ENCODE measurements around the gene PABPN1. TPM values are rescaled to one million over a fixed set of nuclear protein-coding genes. Genes with fewer than 3 reads are reported as not detected.

The PABPN1 gene
- total RNA-seq, 1 donor from 2014 or later = 337 TPM

GRCh38 chr14:23365036-23365731 lies 43.9 kb downstream of the PABPN1 start, which contains the start of gene EFS:
EFS (minus strand) TSS chr14:23365172; CDS start chr14:23365025, 147 bp downstream.
- Mint-ChIP-seq H3K9me3 (no peaks in the 10 kb centered on the region), H3K27me3 (peaks cover 11% of the 10 kb centered on the region), H3K27ac (peak within 1 kb of the TSS; percentile 96), H3K4me3 (peak within 1 kb of the TSS; percentile 96), H3K36me3 (peaks cover 10% of the 10 kb centered on the region), H3K4me1 (ENCODE audit: unreplicated experiment) (peaks cover 29% of the 10 kb centered on the region)
- no peak for TF ChIP-seq CTCF (conservative IDR thresholded peaks at IDR 0.05)
- no peak for DNase-seq (ENCODE audit: extremely low spot score, unreplicated experiment)

GRCh38 chr14:23365732-23366425 lies 44.6 kb downstream of the PABPN1 start:
- H3K36me3 Mint-ChIP-seq = peaks cover 8% of the 10 kb centered on the region
- DNase-seq (ENCODE audit: extremely low spot score, unreplicated experiment) = no peak
- no peaks in the 10 kb centered on the region for H3K9me3 Mint-ChIP-seq
- no peak for TF ChIP-seq CTCF (conservative IDR thresholded peaks at IDR 0.05)
- peaks cover 11% of the 10 kb centered on the region for H3K27me3 Mint-ChIP-seq
- H3K27ac Mint-ChIP-seq = peak overlapping the region; percentile 83
- H3K4me3 Mint-ChIP-seq = peak overlapping the region; percentile 86
- peaks cover 28% of the 10 kb centered on the region for H3K4me1 Mint-ChIP-seq (ENCODE audit: unreplicated experiment)

- H3K27ac Mint-ChIP-seq = peak overlapping the region; percentile 83
- peaks cover 12% of the 10 kb centered on the region for H3K27me3 Mint-ChIP-seq
- H3K36me3 Mint-ChIP-seq = peaks cover 4% of the 10 kb centered on the region
- peak; percentile 88 for DNase-seq (ENCODE audit: extremely low spot score, unreplicated experiment)
- peaks cover 23% of the 10 kb centered on the region for H3K4me1 Mint-ChIP-seq (ENCODE audit: unreplicated experiment)
- no peaks in the 10 kb centered on the region for H3K9me3 Mint-ChIP-seq
- peak overlapping the region; percentile 86 for H3K4me3 Mint-ChIP-seq
- TF ChIP-seq CTCF (conservative IDR thresholded peaks at IDR 0.05) = no peak
Measured at GRCh38 chr14:23366426-23366921, 45.2 kb downstream of the PABPN1 start.

GRCh38 chr14:23370221-23370620 lies 49.0 kb downstream of the PABPN1 start:
- no peaks in the 10 kb centered on the region for H3K36me3 Mint-ChIP-seq
- no peak for TF ChIP-seq CTCF (conservative IDR thresholded peaks at IDR 0.05)
- H3K9me3 Mint-ChIP-seq = no peaks in the 10 kb centered on the region
- H3K27me3 Mint-ChIP-seq = peaks cover 14% of the 10 kb centered on the region
- H3K27ac Mint-ChIP-seq = no peak overlapping the region
- no peak overlapping the region for H3K4me3 Mint-ChIP-seq
- peaks cover 8% of the 10 kb centered on the region for H3K4me1 Mint-ChIP-seq (ENCODE audit: unreplicated experiment)
- DNase-seq (ENCODE audit: extremely low spot score, unreplicated experiment) = no peak

GRCh38 chr14:23371865-23372264 lies 50.6 kb downstream of the PABPN1 start:
- no peaks in the 10 kb centered on the region for H3K36me3 Mint-ChIP-seq
- no peaks in the 10 kb centered on the region for H3K9me3 Mint-ChIP-seq
- no peak overlapping the region for H3K27ac Mint-ChIP-seq
- no peak for DNase-seq (ENCODE audit: extremely low spot score, unreplicated experiment)
- no peak for TF ChIP-seq CTCF (conservative IDR thresholded peaks at IDR 0.05)
- peaks cover 12% of the 10 kb centered on the region for H3K27me3 Mint-ChIP-seq
- H3K4me1 Mint-ChIP-seq (ENCODE audit: unreplicated experiment) = peaks cover 4% of the 10 kb centered on the region
- no peak overlapping the region for H3K4me3 Mint-ChIP-seq
